ENCODE results near the gene SLC26A4.

Gene SLC26A4

DNA sequence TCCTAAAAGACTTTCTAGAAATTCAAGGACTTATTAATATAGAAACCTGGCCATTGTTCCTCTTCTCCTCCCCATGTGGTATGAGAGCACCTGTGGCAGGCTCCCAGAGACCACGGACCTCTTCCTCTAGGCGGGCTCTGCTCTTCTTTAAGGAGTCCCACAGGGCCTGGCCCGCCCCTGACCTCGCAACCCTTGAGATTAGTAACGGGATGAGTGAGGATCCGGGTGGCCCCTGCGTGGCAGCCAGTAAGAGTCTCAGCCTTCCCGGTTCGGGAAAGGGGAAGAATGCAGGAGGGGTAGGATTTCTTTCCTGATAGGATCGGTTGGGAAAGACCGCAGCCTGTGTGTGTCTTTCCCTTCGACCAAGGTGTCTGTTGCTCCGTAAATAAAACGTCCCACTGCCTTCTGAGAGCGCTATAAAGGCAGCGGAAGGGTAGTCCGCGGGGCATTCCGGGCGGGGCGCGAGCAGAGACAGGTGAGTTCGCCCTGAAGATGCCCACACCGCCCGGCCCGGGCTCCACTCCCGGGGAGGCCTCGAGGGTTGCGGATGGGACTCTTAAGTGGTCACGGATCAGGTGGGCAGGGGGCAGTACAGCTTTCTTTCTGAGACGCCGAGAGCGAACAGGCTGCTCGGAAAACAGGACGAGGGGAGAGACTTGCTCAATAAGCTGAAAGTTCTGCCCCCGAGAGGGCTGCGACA lies at the start of gene SLC26A4:
SLC26A4 (plus strand) TSS at position 448 of the 700 bp plus-strand sequence. CDS start 814 bp downstream, outside the sequence.
- TF ChIP-seq GATA2 (IDR thresholded peaks at IDR 0.05; ENCODE audit: low read depth, low read length) (no peak), GATA3 (IDR thresholded peaks at IDR 0.05; ENCODE audit: low read depth, low read length) (no peak)

DNA sequence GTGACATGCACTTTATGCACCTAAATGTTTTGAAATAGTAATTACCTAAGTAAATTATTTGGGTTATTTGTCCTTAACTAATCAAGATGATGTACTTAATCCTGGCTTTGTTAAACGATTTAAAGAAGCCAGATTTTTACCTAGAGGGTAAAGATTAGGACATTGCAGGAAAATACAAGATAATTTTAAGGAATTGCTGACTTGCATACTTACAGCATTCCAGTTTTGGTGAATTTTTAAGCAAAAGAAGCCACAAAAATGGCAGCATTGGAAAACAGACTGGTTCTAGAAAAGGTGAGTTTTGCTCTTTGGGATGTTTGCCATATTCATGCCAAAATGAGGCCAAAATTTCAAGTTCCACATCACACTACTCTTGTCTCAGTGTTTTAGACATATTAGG lies 47.2 kb upstream of the SLC26A4 start:
- TF ChIP-seq GATA3 (IDR thresholded peaks at IDR 0.05; ENCODE audit: low read depth, low read length) (no peak), GATA2 (IDR thresholded peaks at IDR 0.05; ENCODE audit: low read depth, low read length) (no peak)

DNA sequence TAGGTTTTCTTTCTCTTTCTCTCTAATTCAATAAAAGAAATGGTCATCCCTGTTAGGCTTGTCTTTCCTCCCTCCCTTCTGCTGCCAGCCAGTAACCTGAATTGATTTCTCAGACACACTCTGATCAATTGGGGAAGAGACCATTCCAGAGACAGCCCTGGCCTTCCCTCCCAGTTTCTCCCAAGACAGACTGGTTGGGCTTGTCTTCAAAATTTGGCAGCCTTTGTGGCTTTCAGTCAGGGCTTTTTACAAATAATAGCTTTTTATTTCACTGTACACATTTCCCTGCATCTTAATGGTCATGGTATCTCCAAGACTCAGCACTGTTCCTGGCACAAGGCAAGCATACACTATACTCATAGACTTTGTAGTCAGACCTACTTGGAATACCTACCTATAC lies 46.7 kb upstream of the SLC26A4 start:
- TF ChIP-seq GATA2 (IDR thresholded peaks at IDR 0.05; ENCODE audit: low read depth, low read length) (no peak), GATA3 (IDR thresholded peaks at IDR 0.05; ENCODE audit: low read depth, low read length) (no peak)

DNA sequence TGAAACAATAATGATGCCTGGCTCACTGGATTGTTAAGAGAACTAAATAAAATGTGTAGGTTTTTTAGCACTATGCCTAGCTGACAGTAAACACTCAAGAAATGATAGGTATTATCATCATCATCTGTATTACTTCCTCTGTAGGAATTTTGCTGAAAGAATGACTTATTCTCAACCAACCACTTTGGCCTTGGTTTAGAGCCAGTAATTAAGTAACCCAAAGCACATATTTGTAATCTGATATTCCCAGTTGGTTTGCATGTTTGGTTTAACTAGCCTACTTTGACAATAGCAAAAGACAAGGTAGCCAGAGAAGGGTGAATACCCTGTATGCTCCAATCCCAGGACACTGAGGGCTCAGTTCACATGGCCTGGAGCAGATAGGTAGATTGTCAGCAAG lies 46.2 kb upstream of the SLC26A4 start:
- TF ChIP-seq GATA2 (IDR thresholded peaks at IDR 0.05; ENCODE audit: low read depth, low read length): no peak
- TF ChIP-seq GATA3 (IDR thresholded peaks at IDR 0.05; ENCODE audit: low read depth, low read length): no peak

GRCh38 chr7:107615910-107616680 lies 44.5 kb upstream of the SLC26A4 start:
- TF ChIP-seq GATA3 (IDR thresholded peaks at IDR 0.05; ENCODE audit: low read depth, low read length): no peak
- no peak for TF ChIP-seq GATA2 (IDR thresholded peaks at IDR 0.05; ENCODE audit: low read depth, low read length)

GRCh38 chr7:107622429-107622828 lies 38.2 kb upstream of the SLC26A4 start:
- TF ChIP-seq GATA2 (IDR thresholded peaks at IDR 0.05; ENCODE audit: low read depth, low read length) (no peak), GATA3 (IDR thresholded peaks at IDR 0.05; ENCODE audit: low read depth, low read length) (no peak)

GRCh38 chr7:107622894-107623293 lies 37.7 kb upstream of the SLC26A4 start:
- no peak for TF ChIP-seq GATA2 (IDR thresholded peaks at IDR 0.05; ENCODE audit: low read depth, low read length)
- no peak for TF ChIP-seq GATA3 (IDR thresholded peaks at IDR 0.05; ENCODE audit: low read depth, low read length)

GRCh38 chr7:107627002-107627401 lies 33.6 kb upstream of the SLC26A4 start:
- TF ChIP-seq GATA3 (IDR thresholded peaks at IDR 0.05; ENCODE audit: low read depth, low read length): no peak
- no peak for TF ChIP-seq GATA2 (IDR thresholded peaks at IDR 0.05; ENCODE audit: low read depth, low read length)

DNA sequence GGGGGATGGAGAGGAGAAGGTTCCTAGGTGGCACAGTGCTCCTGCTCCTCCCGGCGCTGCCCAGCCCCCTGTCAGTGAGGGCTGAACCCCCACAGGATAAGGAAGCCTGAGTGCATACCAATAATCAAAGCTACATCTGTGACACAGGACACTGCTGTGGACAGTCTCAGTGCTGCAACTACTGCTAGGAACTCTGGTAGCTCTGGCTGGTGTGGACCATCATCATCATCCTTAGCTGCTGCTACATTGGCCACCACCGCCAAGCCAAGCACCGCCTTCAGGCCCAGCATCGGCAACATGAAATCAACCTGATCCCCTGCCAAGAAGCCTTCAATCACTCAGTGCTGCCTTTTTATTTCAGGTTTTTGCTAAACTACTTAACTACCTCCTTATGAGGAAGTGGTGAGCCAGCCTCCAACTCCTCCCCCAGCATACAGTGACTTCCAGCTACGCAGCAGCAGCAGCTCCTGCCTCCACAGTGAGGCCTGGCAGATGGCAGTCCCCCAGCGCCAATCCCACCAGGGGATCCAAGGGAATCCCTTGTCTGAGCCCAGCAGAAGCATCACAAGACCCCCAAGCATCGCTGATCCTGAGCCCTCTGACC lies 32.1 kb upstream of the SLC26A4 start:
- TF ChIP-seq GATA3 (IDR thresholded peaks at IDR 0.05; ENCODE audit: low read depth, low read length) (no peak), GATA2 (IDR thresholded peaks at IDR 0.05; ENCODE audit: low read depth, low read length) (no peak)

GRCh38 chr7:107630342-107630741 lies 30.3 kb upstream of the SLC26A4 start:
- TF ChIP-seq GATA3 (IDR thresholded peaks at IDR 0.05; ENCODE audit: low read depth, low read length) (no peak), GATA2 (IDR thresholded peaks at IDR 0.05; ENCODE audit: low read depth, low read length) (no peak)

DNA sequence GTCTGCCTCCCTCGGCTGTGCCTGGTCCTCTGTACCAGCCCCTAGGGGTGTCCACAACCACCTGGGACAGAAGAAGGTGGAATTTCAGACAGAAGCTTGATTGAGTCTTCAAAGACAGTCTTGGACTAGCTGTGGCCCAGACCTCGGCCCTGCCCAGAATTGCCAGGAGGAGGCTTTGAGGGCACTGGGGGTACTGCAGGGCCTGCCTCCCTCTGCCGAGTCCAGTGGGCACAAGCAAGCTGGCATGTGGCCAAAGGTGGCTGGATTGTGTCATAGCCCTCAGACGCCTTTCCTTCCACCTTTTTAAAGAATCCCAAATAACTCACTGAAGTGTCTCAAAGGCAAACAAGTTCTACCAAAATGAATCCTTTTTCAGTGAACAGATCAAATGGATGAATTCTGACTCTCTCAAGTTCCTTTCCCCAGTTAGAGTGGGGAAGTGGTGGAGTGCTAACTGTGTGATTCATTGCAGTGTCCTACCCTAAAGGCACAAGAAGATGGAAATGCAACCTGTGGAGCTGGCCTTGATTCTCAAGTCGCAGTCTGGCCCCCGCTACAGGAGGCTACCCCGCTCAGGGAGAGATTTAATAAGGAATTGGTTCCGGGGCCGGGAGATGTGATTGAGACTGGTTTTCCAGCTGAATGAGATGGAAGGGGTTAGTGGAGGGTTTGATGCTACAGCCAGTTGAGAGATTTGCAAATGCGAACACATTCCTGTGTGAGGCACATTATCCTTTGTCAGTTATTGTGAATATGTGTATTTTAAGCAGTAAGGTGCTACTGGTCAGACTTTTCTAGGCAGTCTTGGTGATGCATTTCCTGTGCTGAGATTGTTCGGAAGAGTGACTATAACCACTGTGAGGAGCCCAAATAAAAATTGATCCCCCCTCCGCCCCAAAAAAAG lies 28.8 kb upstream of the SLC26A4 start:
- TF ChIP-seq GATA2 (IDR thresholded peaks at IDR 0.05; ENCODE audit: low read depth, low read length) (no peak), GATA3 (IDR thresholded peaks at IDR 0.05; ENCODE audit: low read depth, low read length) (no peak)

- TF ChIP-seq GATA2 (IDR thresholded peaks at IDR 0.05; ENCODE audit: low read depth, low read length) (no peak), GATA3 (IDR thresholded peaks at IDR 0.05; ENCODE audit: low read depth, low read length) (no peak)
Observed at GRCh38 chr7:107632492-107632865, 28.1 kb upstream of the SLC26A4 start.

- TF ChIP-seq GATA2 (IDR thresholded peaks at IDR 0.05; ENCODE audit: low read depth, low read length): no peak
- TF ChIP-seq GATA3 (IDR thresholded peaks at IDR 0.05; ENCODE audit: low read depth, low read length): no peak
Observed at GRCh38 chr7:107638594-107638993, 22.0 kb upstream of the SLC26A4 start.

GRCh38 chr7:107641676-107642075 lies 19.0 kb upstream of the SLC26A4 start:
- no peak for TF ChIP-seq GATA3 (IDR thresholded peaks at IDR 0.05; ENCODE audit: low read depth, low read length)
- no peak for TF ChIP-seq GATA2 (IDR thresholded peaks at IDR 0.05; ENCODE audit: low read depth, low read length)

All from SH-SY5Y (cell line).